Right atrium auricular region (tissue), 2 donors: ENCODE data around the gene DGCR2. TPM values are rescaled to one million over a fixed set of nuclear protein-coding genes. Genes with fewer than 3 reads are reported as not detected.
"Not testable (repeated sequence)": the region's sequence is repeated elsewhere in the genome, so short reads cannot be mapped to it uniquely, and the experiment has no call there.

ENCODE experiments used
- DNase-seq: peaks from one replicate; pipeline ENCODE4 v3.0.0-alpha.2; 2019; ENCODE audit warnings: low spot score
- H3K27ac ChIP-seq, 2 donors: fragments of 200-600 bp; sonication (generic); 1 replicate in 1 of 2; 2 replicates in 1 of 2; pipeline ENCODE4 v1.5.1; 2016 to 2019
- H3K27me3 ChIP-seq, 2 donors: fragments of 200-600 bp; sonication (generic); one replicate each; pipeline versions ENCODE4 v1.5.1 to v1.6.0; 2017 to 2019
- H3K36me3 ChIP-seq: fragments of 200-600 bp; sonication (generic); one replicate; pipeline ENCODE4 v1.5.1; 2016
- H3K4me1 ChIP-seq, 2 donors: fragments of 200-600 bp; sonication (generic); one replicate each; pipeline versions ENCODE4 v1.5.1 to v1.6.0; 2017 to 2019
- H3K4me3 ChIP-seq, 2 donors: fragments of 200-600 bp; sonication (generic); 1 replicate in 1 of 2; 2 replicates in 1 of 2; pipeline ENCODE4 v1.5.1; 2017 to 2019; ENCODE audit warnings: mild to moderate bottlenecking in 1 of 2, moderate library complexity in 1 of 2
- H3K9me3 ChIP-seq, 2 donors: fragments of 200-600 bp; sonication (generic); one replicate each; pipeline ENCODE4 v1.5.1; 2019
- total RNA-seq, 2 donors: library from RNA; depleted of rRNA; stranded (reverse); fragments of >200 nt; gene quantifications; one replicate each; pipeline ENCODE4 v1.1.0, GENCODE V29; 2016
- TF ChIP-seq, protein P1 (sequence below), 2 donors: fragments of 200-600 bp; sonication (generic); IDR thresholded peaks; one replicate each; pipeline ENCODE4 v1.5.1; 2019; ENCODE audit warnings: antibody characterized with exemption in 2 of 2

The DGCR2 gene
- total RNA-seq, 2 donors from 2014 or later = 32.8 to 48.1 TPM

DNA sequence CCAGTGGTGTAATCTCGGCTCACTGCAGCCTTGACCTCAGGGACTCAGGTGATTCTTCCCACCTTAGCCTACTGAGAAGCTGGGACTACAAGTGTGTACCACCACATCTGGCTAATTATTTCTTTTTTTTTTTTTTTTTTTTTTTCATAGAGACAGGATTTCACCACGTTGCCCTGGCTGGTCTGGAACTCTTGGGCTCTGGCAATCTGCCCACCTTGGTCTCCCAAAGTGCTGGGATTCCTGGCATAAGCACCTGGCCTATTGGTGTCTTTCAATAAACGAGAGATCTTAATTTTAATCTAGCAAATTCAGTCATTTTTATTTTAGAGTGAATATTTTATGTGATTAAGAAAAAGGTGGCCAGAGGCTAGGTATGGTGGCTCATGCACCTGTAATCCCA is 40.1 kb downstream of the DGCR2 start:
- Histone ChIP-seq H3K4me3 (no peak overlapping the region), H3K9me3 (no peaks in the 10 kb centered on the region), H3K4me1 (peaks cover 0 to 14% of the 10 kb centered on the region in 2 donors), H3K27ac (no peak overlapping the region), H3K36me3 (no peaks in the 10 kb centered on the region), H3K27me3 (no peaks in the 10 kb centered on the region)
- DNase-seq = peak; percentile 46
- TF ChIP-seq, protein P1, sequence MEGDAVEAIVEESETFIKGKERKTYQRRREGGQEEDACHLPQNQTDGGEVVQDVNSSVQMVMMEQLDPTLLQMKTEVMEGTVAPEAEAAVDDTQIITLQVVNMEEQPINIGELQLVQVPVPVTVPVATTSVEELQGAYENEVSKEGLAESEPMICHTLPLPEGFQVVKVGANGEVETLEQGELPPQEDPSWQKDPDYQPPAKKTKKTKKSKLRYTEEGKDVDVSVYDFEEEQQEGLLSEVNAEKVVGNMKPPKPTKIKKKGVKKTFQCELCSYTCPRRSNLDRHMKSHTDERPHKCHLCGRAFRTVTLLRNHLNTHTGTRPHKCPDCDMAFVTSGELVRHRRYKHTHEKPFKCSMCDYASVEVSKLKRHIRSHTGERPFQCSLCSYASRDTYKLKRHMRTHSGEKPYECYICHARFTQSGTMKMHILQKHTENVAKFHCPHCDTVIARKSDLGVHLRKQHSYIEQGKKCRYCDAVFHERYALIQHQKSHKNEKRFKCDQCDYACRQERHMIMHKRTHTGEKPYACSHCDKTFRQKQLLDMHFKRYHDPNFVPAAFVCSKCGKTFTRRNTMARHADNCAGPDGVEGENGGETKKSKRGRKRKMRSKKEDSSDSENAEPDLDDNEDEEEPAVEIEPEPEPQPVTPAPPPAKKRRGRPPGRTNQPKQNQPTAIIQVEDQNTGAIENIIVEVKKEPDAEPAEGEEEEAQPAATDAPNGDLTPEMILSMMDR (IDR thresholded peaks at IDR 0.05) = no peak

DNA sequence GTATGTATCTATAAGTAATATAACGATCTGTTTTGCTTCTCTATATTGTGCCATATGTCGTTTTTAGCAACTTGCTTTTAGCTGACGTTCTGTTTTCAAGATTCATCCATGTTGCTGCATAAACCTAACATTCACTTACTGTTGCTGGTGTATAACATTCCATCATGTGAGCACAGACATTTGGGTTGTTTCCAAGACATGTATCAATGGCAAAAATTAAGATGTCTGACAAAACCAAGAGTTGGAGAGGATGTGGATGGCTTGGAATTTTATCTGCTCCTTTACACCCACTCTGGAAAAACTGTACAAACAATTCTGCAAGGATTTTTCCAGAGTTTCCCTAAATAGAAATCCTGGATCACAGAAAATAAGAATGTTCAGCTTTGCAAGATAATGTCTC is 40.9 kb downstream of the DGCR2 start:
- DNase-seq = no peak
- H3K4me1 ChIP-seq = peaks cover 0 to 11% of the 10 kb centered on the region in 2 donors

DNA sequence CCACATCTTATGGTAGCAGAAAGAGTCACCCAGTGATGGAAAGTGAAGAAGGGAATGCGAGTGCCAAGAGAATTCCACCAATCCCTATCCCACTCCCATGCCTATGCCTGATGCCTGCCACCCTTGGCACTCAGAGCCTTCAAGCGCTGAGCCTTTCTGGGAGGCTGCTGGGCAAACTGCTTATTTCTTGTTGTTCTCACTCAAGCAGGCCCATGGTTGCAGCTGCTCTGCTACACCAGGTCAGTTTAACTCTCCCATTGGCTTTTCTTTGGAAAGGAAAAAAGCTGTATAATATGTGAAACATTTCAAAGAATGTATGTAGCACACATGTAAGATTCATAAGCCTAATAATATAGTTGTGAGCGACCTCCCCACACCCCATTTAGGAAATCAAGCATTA is 41.4 kb downstream of the DGCR2 start:
- Histone ChIP-seq H3K4me1 (peaks cover 0 to 8% of the 10 kb centered on the region in 2 donors), H3K9me3 (no peaks in the 10 kb centered on the region), H3K27me3 (no peaks in the 10 kb centered on the region), H3K4me3 (no peak overlapping the region), H3K27ac (no peak overlapping the region), H3K36me3 (no peaks in the 10 kb centered on the region)
- TF ChIP-seq, protein P1 (IDR thresholded peaks at IDR 0.05) = no peak
- DNase-seq = peak; percentile 11

More for the DNA sequence above, 40.9 kb downstream of the DGCR2 start:
- Histone ChIP-seq H3K27me3 (no peaks in the 10 kb centered on the region), H3K27ac (no peak overlapping the region), H3K36me3 (no peaks in the 10 kb centered on the region), H3K4me3 (no peak overlapping the region), H3K9me3 (no peaks in the 10 kb centered on the region)
- TF ChIP-seq, protein P1 (IDR thresholded peaks at IDR 0.05) = no peak

DNA sequence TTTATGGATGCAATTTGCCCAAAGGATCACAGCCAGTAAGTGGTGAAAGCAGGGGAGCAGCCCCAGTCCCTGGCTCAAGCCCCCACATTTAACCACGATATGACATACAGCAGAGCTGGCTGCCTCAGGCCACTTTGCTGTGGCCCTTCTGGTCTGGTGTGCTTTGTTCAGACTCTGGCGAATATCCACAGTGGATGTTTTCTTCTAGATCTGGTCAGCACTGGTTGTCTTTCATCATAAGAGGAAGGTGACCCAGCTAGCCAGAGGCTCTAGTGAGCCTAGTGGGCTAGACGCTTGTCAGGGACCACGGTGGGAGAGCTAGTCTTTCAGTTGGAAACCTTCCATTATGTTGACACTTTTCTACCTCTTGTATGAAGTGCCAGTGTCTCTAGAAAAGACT is 42.5 kb downstream of the DGCR2 start:
- Histone ChIP-seq H3K4me3 (no peak overlapping the region), H3K36me3 (no peaks in the 10 kb centered on the region), H3K9me3 (no peaks in the 10 kb centered on the region), H3K27me3 (no peaks in the 10 kb centered on the region), H3K27ac (no peak overlapping the region), H3K4me1 (no peaks in the 10 kb centered on the region)
- peak; percentile 38 for DNase-seq
- TF ChIP-seq, protein P1 (IDR thresholded peaks at IDR 0.05) = no peak

DNA sequence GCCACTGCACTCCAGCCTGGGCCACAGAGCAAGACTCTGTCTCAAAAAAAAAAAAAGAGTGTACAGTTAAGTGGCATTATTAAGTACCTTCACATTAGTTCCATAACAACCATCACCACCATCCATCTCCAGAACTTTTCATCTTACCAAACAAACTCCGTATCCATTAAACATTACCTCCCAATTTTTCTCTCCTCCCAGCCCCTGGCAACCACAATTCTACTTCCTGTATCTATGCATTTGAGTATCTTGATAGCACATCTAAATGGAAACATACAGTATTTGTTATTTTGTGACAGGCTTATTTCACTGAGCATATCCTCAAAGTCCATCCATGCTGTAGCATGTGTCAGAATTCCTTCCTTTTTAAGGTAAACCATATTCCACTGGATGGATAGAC is 46.8 kb downstream of the DGCR2 start:
- Histone ChIP-seq H3K4me1 (no peaks in the 10 kb centered on the region), H3K27ac (no peak overlapping the region), H3K27me3 (no peaks in the 10 kb centered on the region), H3K36me3 (no peaks in the 10 kb centered on the region), H3K4me3 (no peak overlapping the region), H3K9me3 (no peaks in the 10 kb centered on the region)
- TF ChIP-seq, protein P1 (IDR thresholded peaks at IDR 0.05) = no peak
- DNase-seq = peak; percentile 7

DNA sequence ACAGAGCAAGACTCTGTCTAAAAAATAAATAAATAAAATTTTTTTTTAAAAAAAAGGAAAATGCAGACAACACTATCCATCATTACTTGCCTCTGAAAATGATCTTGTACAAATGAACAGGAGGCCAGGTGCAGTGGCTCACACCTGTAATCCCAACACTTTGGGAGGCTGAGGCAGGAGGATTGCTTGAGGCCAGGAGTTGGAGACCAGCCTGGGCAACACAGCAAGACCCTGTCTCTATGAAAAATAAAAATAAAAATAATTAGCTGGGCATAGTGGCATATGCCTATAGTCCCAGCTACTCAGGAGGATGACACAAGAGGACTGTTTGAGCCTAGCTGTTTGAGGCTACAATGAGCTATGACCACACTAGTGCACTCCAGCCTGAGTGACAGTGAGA is 49.4 kb downstream of the DGCR2 start:
- DNase-seq = peak; percentile 30
- H3K9me3 ChIP-seq, H3K4me3 ChIP-seq, H3K27ac ChIP-seq, H3K27me3 ChIP-seq, H3K4me1 ChIP-seq: not testable (repeated sequence)
- peaks cover 11% of the 10 kb centered on the region for H3K36me3 ChIP-seq
